HepG2 (cell line): ENCODE results near the gene SPAG8. TPM values are rescaled to one million over a fixed set of nuclear protein-coding genes. Genes with fewer than 3 reads are reported as not detected.

ENCODE experiments used
- ATAC-seq: fragments of 200-7000 bp; cut with Tn5 transposase; 3 replicates; pipeline ENCODE4 v1.9.1; 2020; ENCODE audit warnings: mild to moderate bottlenecking, moderate library complexity
- BruUV-seq: library from RNA; stranded (reverse); fragments of 400-500 nt; replicated peaks from 2 replicates; lab custom pipeline; 2021; lab: Mats Ljungman, UMichigan
- CTCF ChIA-PET: fragments of 300-600 bp; formaldehyde crosslinking; extraction: SDS; loops from one replicate; lab custom pipeline; 2021; ENCODE audit warnings: low total read pairs, inconsistent platforms, low intra/inter-chr PET ratio; lab: Yijun Ruan, JAX
- POLR2A ChIA-PET: fragments of 350-600 bp; sonication (Branson Sonifier 250); formaldehyde crosslinking; loops from one replicate; lab custom pipeline; 2020; ENCODE audit warnings: antibody characterized with exemption, inconsistent platforms; lab: Yijun Ruan, JAX
- DNase-seq: peaks from one replicate; pipeline ENCODE4 v3.0.0-alpha.2; 2015; ENCODE audit warnings: low spot score
- FAIRE-seq: peaks from 3 replicates; lab custom pipeline; 2011; peaks lifted over from hg19 to GRCh38; lab: Jason Lieb, UNC
- H2AFZ ChIP-seq: one replicate; pipeline ENCODE4 v1.6.1; 2011; ENCODE audit warnings: low read length, inconsistent platforms
- H3K27ac ChIP-seq: fragments of 300-600 bp; 3 replicates; pipeline ENCODE4 v1.8.0; 2011; ENCODE audit warnings: mixed run types, mild to moderate bottlenecking, mixed read lengths, low read length, inconsistent platforms; ENCODE audit not compliant: insufficient read depth; ENCODE audit errors: extremely low read length
- H3K27me3 ChIP-seq, 2 experiments: fragments of 200-600 bp in 1 of 2; 2 replicates in 1 of 2; 3 replicates in 1 of 2; pipeline versions ENCODE4 v1.6.0 to v1.8.0; 2011; ENCODE audit warnings: low read length in 2 of 2, mild to moderate bottlenecking in 2 of 2, moderate library complexity in 2 of 2, inconsistent platforms in 1 of 2; ENCODE audit not compliant: insufficient read depth in 2 of 2, control insufficient read depth in 1 of 2
- H3K36me3 ChIP-seq, 2 experiments: fragments of 200-600 bp in 1 of 2; replicated peaks in 1 of 2; 2 replicates in 1 of 2; 3 replicates in 1 of 2; pipeline versions ENCODE4 v1.5.1 to v1.8.0; 2011; ENCODE audit warnings: low read length in 2 of 2, inconsistent platforms in 1 of 2; ENCODE audit not compliant: insufficient read depth in 2 of 2, control insufficient read depth in 1 of 2
- H3K4me1 ChIP-seq: 2 replicates; pipeline ENCODE4 v1.5.1; 2012; ENCODE audit warnings: low read length, inconsistent platforms; ENCODE audit not compliant: insufficient read depth
- H3K4me2 ChIP-seq: 2 replicates; pipeline ENCODE4 v1.6.0; 2011; ENCODE audit warnings: low read depth, low read length, inconsistent platforms
- H3K4me3 ChIP-seq, 3 experiments: fragments of 200-600 bp in 1 of 3; sonication (generic), shearing (Covaris generic) in 1 of 3; replicated peaks in 1 of 3; 2 replicates each; pipeline ENCODE4 v1.5.1; 2011 to 2016; ENCODE audit warnings: low read length in 3 of 3, inconsistent platforms in 2 of 3, low read depth in 2 of 3, mild to moderate bottlenecking in 2 of 3, control low read depth in 1 of 3, mixed read lengths in 1 of 3; ENCODE audit not compliant: insufficient read depth in 1 of 3
- H3K79me2 ChIP-seq: one replicate; pipeline ENCODE4 v1.6.1; 2011; ENCODE audit warnings: low read length, inconsistent platforms; ENCODE audit not compliant: insufficient read depth
- H3K9ac ChIP-seq: 2 replicates; pipeline ENCODE4 v1.6.0; 2011; ENCODE audit warnings: mild to moderate bottlenecking, low read depth, low read length, inconsistent platforms; ENCODE audit not compliant: insufficient read depth
- H3K9me3 ChIP-seq: 2 replicates; pipeline ENCODE4 v1.5.1; 2012; ENCODE audit warnings: mild to moderate bottlenecking, low read length
- H4K20me1 ChIP-seq: 2 replicates; pipeline ENCODE4 v1.6.0; 2011; ENCODE audit warnings: inconsistent platforms, mild to moderate bottlenecking, low read length, moderate library complexity; ENCODE audit not compliant: insufficient read depth
- E2F5 ChIP-seq: sonication (generic); formaldehyde crosslinking; conservative IDR thresholded peaks from 2 replicates; pipeline ENCODE4 v1.4.0; 2020; ENCODE audit warnings: missing genetic modification reagents
- ELF3 ChIP-seq: IDR thresholded peaks from 2 replicates; pipeline ENCODE4 v1.6.1; 2016; ENCODE audit warnings: missing genetic modification reagents, missing compliant biosample characterization
- FOXC1 ChIP-seq: sonication (generic); formaldehyde crosslinking; IDR thresholded peaks from 2 replicates; pipeline ENCODE4 v1.8.0; 2022; ENCODE audit warnings: mild to moderate bottlenecking, missing genetic modification reagents, borderline replicate concordance
- KDM3A ChIP-seq: IDR thresholded peaks from 2 replicates; pipeline ENCODE4 v1.6.1; 2018; ENCODE audit warnings: low read depth, missing compliant biosample characterization
- MNT ChIP-seq: fragments of 450-650 bp; IDR thresholded peaks from 2 replicates; pipeline ENCODE4 v1.6.1; 2016
- PPARG ChIP-seq: conservative IDR thresholded peaks from 2 replicates; pipeline ENCODE4 v1.6.1; 2016; ENCODE audit warnings: missing biosample characterization, missing genetic modification reagents
- SIN3B ChIP-seq: fragments of 150-350 bp; IDR thresholded peaks from 2 replicates; pipeline ENCODE4 v1.6.1; 2014; ENCODE audit warnings: low read length
- ZFP82 ChIP-seq: sonication (generic); formaldehyde crosslinking; IDR thresholded peaks from 2 replicates; pipeline ENCODE4 v1.5.1; 2020; ENCODE audit warnings: mild to moderate bottlenecking, missing genetic modification reagents, borderline replicate concordance
- ZNF567 ChIP-seq: sonication (generic); formaldehyde crosslinking; IDR thresholded peaks from 2 replicates; pipeline ENCODE4 v1.8.1; 2023; ENCODE audit warnings: mild to moderate bottlenecking, missing genetic modification reagents, borderline replicate concordance
- ZNF839 ChIP-seq: sonication (generic); formaldehyde crosslinking; IDR thresholded peaks from 2 replicates; pipeline ENCODE4 v1.4.0; 2020; ENCODE audit warnings: missing genetic modification reagents, mild to moderate bottlenecking, borderline replicate concordance
- WGBS: methylation state at CpG from one replicate; pipeline ENCODE4 v1.1.6; 2017; ENCODE audit warnings: low lambda C conversion rate; 5-methylcytosine and 5-hydroxymethylcytosine counted together
- in situ Hi-C: cut with HindIII; loops from 2 replicates; pipeline ENCODE4 v1.10.0; 2017; ENCODE audit warnings: low pct_unique_long_range_greater_than_20kb; ENCODE audit not compliant: extremely low pct_ligation_motif_present
- intact Hi-C: fragments of 100-400 bp; cut with micrococcal nuclease; formaldehyde crosslinking; loops from one replicate; pipeline ENCODE4 v1.10.0; 2022; ENCODE audit not compliant: unreplicated experiment
- polyA plus RNA-seq, 8 experiments: library from polyadenylated mRNA; depleted of rRNA in 3 of 8; stranded (reverse) in 7 of 8; unstranded in 1 of 8; fragments of >200 nt; fragmentation: Illumina TruSeq in 4 of 8; extraction: Trizol in 4 of 8; gene quantifications; 2 replicates each; pipeline versions ENCODE4 v1.2.1 to v1.2.3, GENCODE V29; 2011 to 2016; ENCODE audit warnings: low read depth in 4 of 8, missing spikeins in 1 of 8, mixed read lengths in 1 of 8; ENCODE audit not compliant: insufficient read depth in 1 of 8
- total RNA-seq, 5 experiments: library from RNA; depleted of rRNA; stranded (reverse); fragments of >200 nt; fragmentation: Illumina TruSeq; extraction: Trizol; gene quantifications; 2 replicates each; pipeline ENCODE4 v1.2.3, GENCODE V29; 2016; ENCODE audit warnings: low read depth in 1 of 5

Gene SPAG8
- total and polyA plus RNA-seq, 2 of the 13 experiments (the other 11 are each of a cell fraction or from before 2014, with no cell fraction given) = 0.18 to 0.27 TPM

GRCh38 chr9:35852267-35852815, 40.3 kb upstream of the SPAG8 start:
- BruUV-seq = no TSS peak
- CTCF ChIA-PET = no interaction called here

GRCh38 chr9:35847792-35848572, 35.9 kb upstream of the SPAG8 start:
- CTCF ChIA-PET = no interaction called here
- no peak for FAIRE-seq

More at GRCh38 chr9:35852267-35852815, 40.3 kb upstream of the SPAG8 start:
- Histone ChIP-seq H3K79me2 (no peaks in the 10 kb centered on the region), H3K4me1 (no peaks in the 10 kb centered on the region), H3K9ac (no peak overlapping the region), H3K4me3 (no peak overlapping the region), H3K9me3 (no peaks in the 10 kb centered on the region), H3K27me3 (peaks cover 0 to 20% of the 10 kb centered on the region in 2 experiments; a peak in 1 of 5 replicates), H4K20me1 (no peaks in the 10 kb centered on the region), H3K36me3 (no peaks in the 10 kb centered on the region), H2AFZ (no peak overlapping the region)
- POLR2A ChIA-PET = no interaction called here
- DNase-seq (no peak), FAIRE-seq (no peak)
- in situ Hi-C loops = no loop called here
- TF ChIP-seq ELF3 (CRISPR knock-in tag) (no peak), E2F5 (CRISPR knock-in tag) (no peak), ZFP82 (CRISPR knock-in tag) (no peak), PPARG (CRISPR knock-in tag) (no peak), FOXC1 (no peak), ZNF567 (CRISPR knock-in tag) (no peak), ZNF839 (CRISPR knock-in tag) (no peak), SIN3B (no peak)
- TF ChIP-seq, all 625 proteins: peak for 0
- intact Hi-C loops = no loop called here
- no peak overlapping the region for H3K4me2 ChIP-seq
- WGBS = 65% methylated on average over 2 of the region's 2 CpGs
- no peak overlapping the region for H3K27ac ChIP-seq
- ATAC-seq = no peak

More at GRCh38 chr9:35847792-35848572, 35.9 kb upstream of the SPAG8 start:
- Histone ChIP-seq H3K9ac (no peak overlapping the region), H3K27ac (no peak overlapping the region), H3K27me3 (no peaks in the 10 kb centered on the region), H3K4me3 (no peak overlapping the region), H3K79me2 (no peaks in the 10 kb centered on the region), H3K9me3 (no peaks in the 10 kb centered on the region), H3K36me3 (no peaks in the 10 kb centered on the region), H3K4me2 (no peak overlapping the region), H4K20me1 (no peaks in the 10 kb centered on the region), H2AFZ (no peak overlapping the region), H3K4me1 (no peaks in the 10 kb centered on the region)
- intact Hi-C loops (no loop called here), in situ Hi-C loops (no loop called here)
- POLR2A ChIA-PET = no interaction called here
- DNase-seq (no peak), ATAC-seq (no peak)
- WGBS = 58% methylated on average over 4 of the region's 4 CpGs
- BruUV-seq = no TSS peak
- TF ChIP-seq MNT = peak; percentile 6; the same call in 1 of the 2 replicates
- no peak for TF ChIP-seq KDM3A (CRISPR knock-in tag)
